GM08714 (cell line): ENCODE results near the gene IL22.

Experiments used
- H3K4me3 ChIP-seq: fragments of 200-500 bp; sonication (Bioruptor generic); 2 replicates; pipeline ENCODE4 v1.5.1; 2014; ENCODE audit warnings: mild to moderate bottlenecking, low read length, inconsistent platforms
- ZNF274 ChIP-seq: IDR thresholded peaks from 2 replicates; pipeline ENCODE4 v1.6.1; 2012; ENCODE audit warnings: mild to moderate bottlenecking, low read depth, low read length

IL22 gene

DNA sequence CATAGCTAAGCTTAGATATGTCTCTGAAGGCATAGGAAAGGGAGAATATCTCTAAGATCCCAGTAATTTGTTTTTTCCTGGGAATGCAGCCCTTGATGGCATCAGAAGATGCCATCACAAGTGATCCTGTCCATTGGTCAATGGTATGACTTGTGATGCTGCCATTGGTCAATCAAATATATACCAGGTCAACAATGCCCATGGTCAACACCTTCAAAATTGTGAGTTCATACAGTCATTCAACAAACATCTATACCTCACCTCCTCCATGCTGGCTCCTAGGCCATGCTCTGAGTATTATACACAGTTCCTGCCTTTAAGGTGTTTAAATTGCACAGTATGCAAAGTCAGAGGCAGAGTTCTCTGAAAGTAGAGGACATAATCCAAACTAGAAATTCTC is 19.3 kb upstream of the IL22 start:
- H3K4me3 ChIP-seq: no peak overlapping the region
- TF ChIP-seq ZNF274: no peak

DNA sequence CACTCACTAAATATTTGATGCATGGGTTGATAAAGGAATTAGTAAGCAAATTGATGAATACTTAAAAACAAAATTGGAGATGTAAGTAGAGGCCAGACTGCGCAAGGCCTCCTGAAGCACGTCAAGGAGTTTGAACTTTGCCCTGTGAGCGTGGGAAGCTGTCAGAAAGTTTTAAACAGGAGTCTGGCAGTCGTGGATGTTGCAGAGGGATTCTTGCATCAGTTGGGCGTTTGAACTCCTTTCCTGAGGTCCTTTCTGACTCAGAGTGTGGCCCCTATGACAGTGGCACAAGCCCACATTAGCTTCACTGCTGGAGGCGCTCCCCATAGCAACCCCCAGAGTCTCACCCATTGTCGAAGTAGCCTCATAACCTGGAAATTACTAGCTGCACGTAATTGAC is 17.9 kb upstream of the IL22 start:
- no peak overlapping the region for H3K4me3 ChIP-seq

DNA sequence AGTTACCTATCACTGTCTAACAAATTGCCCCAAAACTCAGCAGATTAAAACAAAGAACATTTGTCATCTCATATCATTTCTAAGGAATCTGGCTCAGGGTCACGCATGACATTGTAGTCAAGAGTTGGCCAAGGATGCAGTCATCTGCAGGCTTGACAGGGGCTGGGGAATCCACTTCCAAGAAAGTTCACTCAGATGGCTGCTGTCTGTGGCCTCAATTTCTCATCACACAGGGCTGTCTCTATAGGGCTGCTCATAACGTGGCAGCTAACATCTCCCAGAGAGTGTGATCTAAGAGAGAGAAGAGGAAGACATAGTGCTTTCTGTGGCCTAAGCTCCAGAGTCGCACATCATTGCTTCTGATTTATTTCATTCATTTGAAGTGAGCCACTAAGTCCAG is 17.0 kb upstream of the IL22 start:
- no peak for TF ChIP-seq ZNF274

More for the DNA sequence above, 17.9 kb upstream of the IL22 start:
- TF ChIP-seq ZNF274: no peak

DNA sequence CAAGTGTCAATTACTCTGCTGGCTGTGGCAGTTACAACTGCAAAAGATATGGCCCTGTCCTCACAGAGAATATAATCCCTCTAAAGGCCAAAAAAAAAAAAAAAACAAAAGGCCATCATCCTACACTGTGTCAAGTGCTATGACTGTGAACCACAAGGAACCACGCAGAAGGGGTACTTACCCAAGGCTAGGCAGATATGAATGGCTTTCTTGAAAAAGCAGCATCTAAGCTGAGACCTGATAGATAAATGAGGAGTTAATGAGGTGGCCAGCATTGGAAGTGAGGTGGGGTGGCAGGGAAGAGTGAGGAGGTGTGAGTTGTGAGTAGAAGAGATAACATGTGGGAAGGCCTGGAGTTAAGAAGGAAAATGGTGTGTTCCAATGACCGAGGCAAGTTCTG is 16.4 kb upstream of the IL22 start:
- TF ChIP-seq ZNF274: no peak
- no peak overlapping the region for H3K4me3 ChIP-seq

More for the DNA sequence above, 17.0 kb upstream of the IL22 start:
- no peak overlapping the region for H3K4me3 ChIP-seq

- H3K4me3 ChIP-seq: no peak overlapping the region
Measured at GRCh38 chr12:68268967-68269366, 15.6 kb upstream of the IL22 start.

DNA sequence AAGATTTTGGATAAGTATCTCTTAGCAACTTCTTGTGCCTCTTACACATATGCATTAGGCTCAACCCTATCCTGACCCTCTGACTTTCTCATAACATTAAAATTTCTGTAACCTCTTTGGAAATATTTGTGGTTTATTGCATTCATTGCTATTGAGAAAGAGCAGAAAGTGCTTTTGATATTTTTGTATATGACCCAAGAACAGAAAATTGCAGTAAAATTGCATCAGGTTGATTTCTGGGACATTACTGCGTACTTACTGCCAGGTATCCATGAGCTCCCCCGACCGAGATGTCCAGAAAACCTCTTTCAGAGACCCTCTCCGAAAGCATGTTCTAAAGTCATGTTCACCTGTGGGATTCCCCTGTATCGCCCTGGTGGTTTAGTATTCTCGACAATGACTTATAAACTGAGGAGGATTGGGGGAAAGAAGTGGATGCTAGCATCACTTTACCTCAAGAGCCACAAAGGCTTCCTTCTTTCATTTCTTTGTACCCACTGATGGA is 14.5 kb upstream of the IL22 start:
- TF ChIP-seq ZNF274: no peak
- no peak overlapping the region for H3K4me3 ChIP-seq

More at GRCh38 chr12:68268967-68269366, 15.6 kb upstream of the IL22 start:
- no peak for TF ChIP-seq ZNF274

DNA sequence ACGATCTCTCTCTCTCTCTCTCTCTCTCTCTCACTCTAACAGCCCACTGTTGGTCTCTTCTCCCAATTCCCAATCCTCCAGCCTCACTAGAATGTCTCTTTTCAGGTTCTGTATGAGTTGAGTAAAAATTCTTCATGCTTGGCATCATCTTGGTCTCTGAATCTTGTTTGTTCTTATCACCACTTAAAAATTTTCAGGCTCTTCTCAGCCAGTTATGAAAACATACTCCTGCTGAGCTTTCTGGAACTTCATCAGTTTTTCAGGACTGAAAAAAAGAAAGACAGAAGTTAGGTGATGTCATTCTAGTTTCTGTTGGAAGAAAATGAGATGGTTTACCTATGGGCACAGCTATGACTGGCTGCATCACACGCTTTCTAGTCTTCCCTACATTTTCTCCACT is 11.5 kb upstream of the IL22 start:
- H3K4me3 ChIP-seq: no peak overlapping the region
- no peak for TF ChIP-seq ZNF274

GRCh38 chr12:68264158-68264855 is 10.9 kb upstream of the IL22 start:
- TF ChIP-seq ZNF274: no peak
- no peak overlapping the region for H3K4me3 ChIP-seq

GRCh38 chr12:68263366-68263765 is 10.0 kb upstream of the IL22 start:
- no peak for TF ChIP-seq ZNF274

GRCh38 chr12:68261896-68262295 is 8.5 kb upstream of the IL22 start:
- H3K4me3 ChIP-seq: no peak overlapping the region
- no peak for TF ChIP-seq ZNF274

More at GRCh38 chr12:68263366-68263765, 10.0 kb upstream of the IL22 start:
- H3K4me3 ChIP-seq: no peak overlapping the region

DNA sequence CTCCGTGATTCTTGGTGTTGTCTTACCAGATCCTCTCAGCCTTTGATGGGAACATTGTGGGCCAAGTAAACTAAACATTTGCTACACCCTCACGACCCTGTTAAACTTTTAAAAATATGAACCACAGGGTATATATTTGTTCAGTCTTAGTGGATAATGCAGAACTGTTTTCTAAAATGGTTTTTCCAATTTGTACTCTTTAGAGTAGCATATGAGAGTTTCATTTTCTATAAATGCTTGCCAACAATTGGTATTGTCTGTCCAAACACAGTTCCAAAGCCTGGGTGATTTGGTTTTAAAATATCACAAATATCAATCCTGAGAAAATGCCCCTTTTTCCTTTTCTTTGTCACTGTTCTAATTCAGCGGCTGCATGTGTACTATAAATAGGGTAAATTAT is 6.7 kb upstream of the IL22 start:
- TF ChIP-seq ZNF274: no peak
- no peak overlapping the region for H3K4me3 ChIP-seq

DNA sequence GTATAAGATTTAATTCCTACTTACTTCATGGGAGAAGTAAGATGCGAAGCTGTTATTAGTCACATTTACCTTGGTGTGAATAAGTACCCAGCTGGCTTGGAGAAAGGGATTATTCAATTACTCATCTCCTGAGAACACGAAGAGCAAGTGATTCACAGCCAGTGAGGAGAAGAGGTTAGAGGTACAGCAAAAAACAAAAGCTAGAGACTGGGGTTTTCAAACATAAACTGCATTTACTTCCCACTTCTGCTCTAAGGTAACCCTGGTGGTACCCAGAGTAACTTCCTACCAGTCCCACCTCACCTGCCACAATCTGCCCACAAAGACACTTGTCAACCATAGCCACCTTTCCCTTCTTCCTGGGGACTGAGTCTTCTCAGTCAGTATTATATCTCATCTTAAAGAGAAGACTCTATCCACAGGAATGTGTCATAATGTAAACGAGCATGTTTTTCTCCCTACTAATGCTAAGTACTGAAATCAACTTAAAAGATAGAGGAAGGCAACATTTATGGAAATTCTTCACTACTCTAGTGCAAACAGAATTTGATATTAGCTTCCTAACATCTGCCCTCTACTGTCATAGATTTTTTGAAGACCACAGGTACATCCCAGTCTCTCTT is 6.0 kb upstream of the IL22 start:
- TF ChIP-seq ZNF274: no peak
- H3K4me3 ChIP-seq: no peak overlapping the region

- no peak for TF ChIP-seq ZNF274
- no peak overlapping the region for H3K4me3 ChIP-seq
Measured at GRCh38 chr12:68252077-68252476, 1.3 kb downstream of the IL22 start.

DNA sequence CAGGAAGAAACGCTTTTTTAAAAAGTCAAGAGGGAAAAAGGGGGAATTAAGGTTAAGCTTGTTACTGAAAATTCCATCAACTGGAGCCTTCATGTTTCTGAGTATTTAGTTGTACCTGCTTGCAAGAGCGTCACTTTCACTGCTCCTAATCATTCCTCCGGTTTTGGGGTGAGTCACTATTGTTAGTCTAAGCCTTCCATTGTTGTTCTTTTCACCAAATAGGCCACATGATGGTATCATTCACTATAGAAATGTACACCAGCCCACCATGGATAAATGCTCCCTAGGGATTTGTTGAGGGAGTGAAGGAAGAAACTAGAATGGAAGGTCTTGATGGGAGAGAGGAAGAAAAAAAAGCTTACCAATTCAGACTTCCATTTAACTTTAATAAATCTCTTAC is 3.0 kb downstream of the IL22 start:
- H3K4me3 ChIP-seq: no peak overlapping the region
- TF ChIP-seq ZNF274: no peak

DNA sequence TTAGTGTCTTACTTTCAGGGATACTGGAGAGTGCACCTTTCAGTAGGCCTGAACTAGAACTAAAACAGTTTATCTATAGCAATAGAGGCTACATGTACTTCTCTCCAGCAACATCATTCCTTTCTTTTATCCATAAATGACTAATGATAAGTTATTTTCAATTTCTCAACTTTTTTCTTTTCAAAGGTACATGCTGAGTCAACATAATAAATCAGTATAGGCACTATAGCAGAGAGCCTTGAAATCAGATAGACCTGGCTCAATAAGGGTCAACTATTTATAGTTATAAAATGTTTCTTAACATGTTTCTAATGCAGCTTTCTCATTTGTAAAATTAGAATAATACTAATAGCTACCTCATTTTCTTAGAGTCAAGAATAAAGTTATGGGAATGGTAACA is 5.6 kb downstream of the IL22 start:
- TF ChIP-seq ZNF274: no peak

More for the DNA sequence above, 5.6 kb downstream of the IL22 start:
- no peak overlapping the region for H3K4me3 ChIP-seq
